GM19395 (cell line): Measurements from ENCODE around the gene PHETA1.

ENCODE experiments used
- ATAC-seq: cut with Tn5 transposase; IDR thresholded peaks from one replicate; pipeline ENCODE4 v1.9.1; 2021; ENCODE audit warnings: mild to moderate bottlenecking, moderate library complexity; ENCODE audit not compliant: unreplicated experiment

Gene PHETA1

DNA sequence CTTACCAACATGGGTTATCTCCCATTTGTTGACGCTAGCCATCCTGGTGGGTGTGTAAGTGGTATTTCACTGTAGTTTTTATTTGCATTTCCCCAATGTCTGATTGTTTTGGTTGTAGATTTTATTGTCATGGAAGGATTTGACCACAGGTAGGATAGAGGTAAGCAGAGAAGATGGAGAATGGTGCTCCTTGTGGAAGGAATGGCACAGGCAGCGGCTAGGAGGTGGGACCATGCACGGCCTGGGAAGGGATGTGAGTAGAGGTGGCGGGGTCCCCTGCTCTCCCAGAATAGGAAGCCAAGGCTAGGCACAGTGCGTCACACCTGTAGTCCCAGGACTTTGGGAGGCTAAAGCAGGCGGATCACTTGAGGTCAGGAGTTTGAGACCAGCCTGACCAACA is 41.4 kb downstream of the PHETA1 start:
- no peak for ATAC-seq

DNA sequence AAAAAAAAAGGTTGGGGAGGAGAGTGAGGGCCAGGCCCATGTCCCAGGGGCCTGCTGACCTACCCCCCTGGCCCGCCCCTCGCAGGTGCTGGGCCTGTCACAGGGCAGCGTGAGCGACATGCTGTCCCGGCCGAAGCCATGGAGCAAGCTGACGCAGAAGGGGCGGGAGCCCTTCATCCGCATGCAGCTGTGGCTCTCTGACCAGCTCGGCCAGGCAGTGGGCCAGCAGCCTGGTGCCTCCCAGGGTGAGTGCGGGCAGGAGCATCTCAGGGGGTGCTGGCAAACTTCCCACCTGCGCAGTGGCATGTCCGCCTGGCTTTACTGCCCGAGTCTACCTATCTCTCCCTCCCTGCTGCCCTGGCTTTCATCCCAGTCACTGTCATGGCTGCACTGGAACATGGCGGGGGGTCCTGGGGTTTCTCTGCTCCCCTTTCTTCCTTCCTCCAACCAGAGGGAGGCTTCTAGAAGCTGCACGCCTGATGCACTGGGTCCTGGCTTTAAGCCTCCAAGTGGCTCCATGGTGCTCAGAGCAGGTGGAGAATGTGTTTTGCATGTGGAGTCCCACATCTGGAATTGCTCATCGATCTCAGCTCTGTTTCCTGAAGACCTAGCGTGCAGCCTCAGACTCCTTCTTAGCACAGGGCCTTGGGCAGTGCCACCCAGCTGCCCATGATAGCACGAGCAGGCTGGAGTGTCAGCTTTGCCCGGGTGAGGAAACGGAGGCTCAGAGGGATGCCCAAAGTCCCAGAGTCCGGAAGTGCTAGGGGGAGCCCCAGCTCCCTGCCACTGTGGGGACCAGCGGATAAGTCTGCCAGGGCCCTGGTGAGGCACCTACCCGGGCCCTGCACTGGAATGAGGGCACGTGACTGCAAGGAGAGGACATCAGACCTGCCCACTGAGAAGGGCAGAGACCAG is 46.3 kb downstream of the PHETA1 start:
- no peak for ATAC-seq

DNA sequence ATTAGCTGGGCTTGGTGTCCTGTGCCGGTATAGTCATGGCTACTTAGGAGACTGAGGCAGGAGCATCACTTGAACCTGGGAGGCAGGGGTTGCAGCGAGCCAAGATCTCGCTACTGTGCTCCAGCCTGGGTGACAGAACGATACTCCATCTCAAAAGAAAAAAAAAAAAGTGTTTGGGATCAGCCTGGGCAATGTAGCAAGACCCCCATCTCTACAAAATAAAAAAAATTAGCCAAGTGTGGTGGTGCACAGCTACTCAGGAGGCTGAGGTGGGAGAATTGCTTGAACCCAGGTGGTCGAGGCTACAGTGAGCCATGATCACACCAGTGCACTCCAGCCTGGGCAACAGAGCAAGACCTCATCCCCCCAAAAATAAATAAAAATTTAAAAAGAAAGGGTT is 47.6 kb downstream of the PHETA1 start:
- no peak for ATAC-seq

GRCh38 chr12:111320258-111321050 is 48.4 kb downstream of the PHETA1 start:
- ATAC-seq = no peak

GRCh38 chr12:111319600-111320257 is 49.2 kb downstream of the PHETA1 start:
- ATAC-seq = no peak

DNA sequence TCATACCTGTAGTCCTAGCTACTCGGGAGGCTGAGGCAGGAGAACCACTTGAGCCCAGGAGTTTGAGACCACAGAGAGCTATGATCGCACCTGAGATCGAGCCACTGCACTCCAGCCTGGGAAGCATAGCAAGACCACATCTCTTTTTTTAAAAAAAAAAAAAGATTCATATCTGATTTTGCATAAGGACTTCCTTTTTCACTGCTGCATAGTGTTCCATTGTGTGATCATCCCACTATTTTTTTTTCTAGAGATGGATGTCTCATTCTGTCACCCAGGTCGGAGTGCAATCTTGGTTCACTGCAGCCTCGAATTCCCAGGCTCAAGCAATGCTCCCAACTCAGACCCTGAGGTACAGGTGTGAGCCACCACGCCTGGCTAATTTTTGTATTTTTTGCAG is 50.4 kb downstream of the PHETA1 start:
- ATAC-seq = no peak

GRCh38 chr12:111316671-111317070 is 52.2 kb downstream of the PHETA1 start:
- ATAC-seq = no peak

DNA sequence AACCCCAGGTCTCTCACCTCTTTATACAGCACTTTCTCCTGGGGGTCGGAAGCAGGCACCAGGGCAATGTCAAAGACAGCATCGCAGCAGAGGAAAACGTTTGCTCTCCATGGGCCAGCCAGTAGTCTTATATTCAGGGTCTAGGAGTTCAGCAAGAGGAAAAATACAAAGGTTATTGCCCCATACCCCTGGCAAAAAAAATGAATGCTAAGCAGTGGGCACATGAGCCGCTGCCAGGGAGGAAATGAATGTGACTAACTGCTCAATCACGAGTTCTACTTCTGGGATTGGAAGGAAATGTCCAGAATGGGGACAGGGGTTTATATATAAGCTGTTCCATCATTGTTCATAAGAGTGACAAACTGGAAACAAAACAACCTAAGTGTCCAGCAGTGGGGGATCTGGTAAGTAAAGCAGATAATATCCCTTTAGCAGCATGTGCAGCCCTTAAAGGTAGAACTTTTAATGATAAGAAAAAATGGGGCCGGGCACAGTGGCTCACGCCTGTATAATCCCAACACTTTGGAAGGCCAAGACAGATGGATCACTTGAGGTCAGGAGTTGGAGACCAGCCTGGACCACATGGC is 53.8 kb downstream of the PHETA1 start:
- ATAC-seq = no peak

DNA sequence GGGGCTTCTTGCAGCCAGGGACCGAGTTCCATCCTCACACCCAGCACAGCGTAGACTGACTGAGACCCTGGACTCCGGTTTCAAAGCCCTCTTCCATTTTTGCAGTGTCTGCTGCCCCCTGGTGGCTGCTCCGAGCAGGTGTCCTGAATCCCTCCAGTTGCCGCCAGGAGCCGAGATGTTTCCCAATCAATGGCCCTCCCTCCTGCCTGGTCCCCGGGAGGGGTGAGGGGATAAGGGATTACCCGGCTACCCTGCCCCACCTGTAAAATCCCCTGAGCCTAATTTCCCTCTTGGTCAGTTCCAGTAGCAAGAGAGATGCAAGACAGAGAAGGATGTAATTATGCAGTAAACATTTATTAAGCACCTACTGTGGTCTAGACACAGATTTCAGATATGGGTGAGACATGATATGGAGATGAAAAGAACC is 55.0 kb downstream of the PHETA1 start:
- no peak for ATAC-seq

DNA sequence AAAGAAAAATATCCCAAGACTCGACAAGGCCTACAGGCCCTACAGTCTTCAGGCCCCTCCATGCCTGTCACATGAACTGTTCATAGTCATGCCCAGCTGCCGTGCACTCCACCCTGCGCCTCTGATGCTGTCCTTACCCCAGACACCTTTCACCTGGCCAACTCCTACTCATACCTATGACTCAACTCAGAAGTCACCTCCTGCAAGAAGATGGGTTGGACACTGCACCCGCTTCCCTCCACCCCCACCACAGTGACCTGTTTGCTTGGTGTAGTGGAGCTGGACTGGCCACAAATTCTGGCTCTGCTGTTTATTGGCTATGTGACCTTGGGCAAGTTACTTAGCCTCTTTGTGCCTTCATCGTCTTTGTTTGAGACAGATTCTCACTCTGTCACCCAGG is 56.2 kb downstream of the PHETA1 start:
- ATAC-seq = no peak

DNA sequence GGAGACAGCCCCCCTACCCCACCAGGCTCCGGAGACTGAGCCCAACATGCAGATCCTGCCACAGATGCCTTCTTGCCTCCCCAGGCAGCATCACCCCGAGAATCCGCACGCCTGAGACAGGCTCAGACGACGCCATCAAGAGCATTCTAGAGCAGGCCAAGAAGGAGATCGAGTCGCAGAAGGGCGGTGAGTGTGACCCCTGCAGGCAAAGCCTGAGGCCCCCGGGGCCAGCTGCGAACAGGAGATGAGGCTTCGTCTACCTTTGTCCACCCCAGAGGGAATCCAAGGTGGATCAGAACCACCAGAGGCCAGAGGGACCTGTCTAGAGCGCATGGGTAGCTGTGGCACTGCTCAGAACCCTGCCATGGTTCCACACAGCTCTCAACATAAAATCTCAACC is 56.9 kb downstream of the PHETA1 start:
- ATAC-seq = no peak

DNA sequence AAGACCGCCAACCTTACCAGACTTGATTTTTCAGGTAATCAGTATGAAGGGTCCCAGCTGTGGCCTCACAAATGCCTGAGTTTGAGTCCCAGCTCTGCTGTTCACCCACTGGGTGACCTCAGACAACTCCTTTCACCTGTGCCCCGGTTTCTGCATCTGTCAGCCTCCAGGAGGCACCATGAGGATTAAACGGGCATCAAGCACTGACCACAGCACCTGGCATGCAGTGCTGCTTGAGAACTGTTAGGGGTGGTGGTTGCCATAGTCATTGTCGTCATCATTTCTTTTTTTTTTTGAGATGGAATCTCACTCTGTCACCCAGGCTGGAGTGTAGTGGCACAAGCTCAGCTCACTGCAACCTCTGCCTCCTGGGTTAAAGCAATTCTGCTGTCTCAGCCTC is 57.9 kb downstream of the PHETA1 start:
- no peak for ATAC-seq
